H9 (cell line): ENCODE measurements around the gene VPS35L. TPM values are rescaled to one million over a fixed set of nuclear protein-coding genes. Genes with fewer than 3 reads are reported as not detected.

Experiments used
- DNase-seq: peaks from one replicate; pipeline ENCODE4 v3.0.0-alpha.2; 2017
- H2AFZ ChIP-seq: one replicate; pipeline ENCODE4 v1.6.1; 2013; ENCODE audit warnings: mild to moderate bottlenecking, low read length, control low read depth, moderate library complexity
- H2AK5ac ChIP-seq: 2 replicates; pipeline ENCODE4 v1.6.1; 2013; ENCODE audit warnings: low read length, control low read depth, mixed read lengths; ENCODE audit not compliant: insufficient read length
- H2BK120ac ChIP-seq: one replicate; pipeline ENCODE4 v1.6.1; 2013; ENCODE audit warnings: low read depth, mild to moderate bottlenecking, low read length, control low read depth, inconsistent platforms; ENCODE audit not compliant: poor library complexity, severe bottlenecking
- H2BK12ac ChIP-seq: 2 replicates; pipeline ENCODE4 v1.6.1; 2013; ENCODE audit warnings: low read length, control low read depth, mixed read lengths, low read depth; ENCODE audit not compliant: insufficient read length
- H2BK15ac ChIP-seq: 2 replicates; pipeline ENCODE4 v1.6.1; 2013; ENCODE audit warnings: low read depth, low read length, control low read depth
- H2BK20ac ChIP-seq: one replicate; pipeline ENCODE4 v1.6.1; 2013; ENCODE audit warnings: low read depth, mild to moderate bottlenecking, low read length, control low read depth, inconsistent platforms; ENCODE audit not compliant: poor library complexity, severe bottlenecking
- H2BK5ac ChIP-seq: 2 replicates; pipeline ENCODE4 v1.6.1; 2013; ENCODE audit warnings: low read length, control low read depth, mixed read lengths; ENCODE audit not compliant: insufficient read length
- H3K14ac ChIP-seq: 2 replicates; pipeline ENCODE4 v1.6.1; 2013; ENCODE audit warnings: low read length, control low read depth; ENCODE audit not compliant: insufficient read depth
- H3K18ac ChIP-seq: 2 replicates; pipeline ENCODE4 v1.6.1; 2013; ENCODE audit warnings: low read depth, mild to moderate bottlenecking, mixed read lengths, low read length, control low read depth; ENCODE audit not compliant: insufficient read length
- H3K23ac ChIP-seq: 2 replicates; pipeline ENCODE4 v1.6.1; 2013; ENCODE audit warnings: low read length, control low read depth, mixed read lengths, low read depth; ENCODE audit not compliant: insufficient read length
- H3K23me2 ChIP-seq: 2 replicates; pipeline ENCODE4 v1.6.1; 2013; ENCODE audit warnings: low read depth, mild to moderate bottlenecking, mixed read lengths, low read length, control low read depth; ENCODE audit not compliant: insufficient read length, poor library complexity, severe bottlenecking
- H3K27ac ChIP-seq: 2 replicates; pipeline ENCODE4 v1.5.1; 2013; ENCODE audit warnings: low read length, control low read depth, mixed read lengths, low read depth; ENCODE audit not compliant: insufficient read length
- H3K27me3 ChIP-seq: 2 replicates; pipeline ENCODE4 v1.6.1; 2013; ENCODE audit warnings: low read length, control low read depth, inconsistent platforms; ENCODE audit not compliant: insufficient read depth
- H3K4ac ChIP-seq: 2 replicates; pipeline ENCODE4 v1.6.1; 2013; ENCODE audit warnings: low read depth, mild to moderate bottlenecking, control low read depth, inconsistent platforms, low read length, moderate library complexity
- H3K4me1 ChIP-seq: 2 replicates; pipeline ENCODE4 v1.6.1; 2013; ENCODE audit warnings: low read length, control low read depth, inconsistent platforms; ENCODE audit not compliant: insufficient read depth
- H3K4me2 ChIP-seq: 2 replicates; pipeline ENCODE4 v1.6.1; 2013; ENCODE audit warnings: low read length, control low read depth, mixed read lengths; ENCODE audit not compliant: insufficient read length, insufficient read depth
- H3K56ac ChIP-seq: 2 replicates; pipeline ENCODE4 v1.6.1; 2013; ENCODE audit warnings: low read depth, mild to moderate bottlenecking, mixed read lengths, low read length, control low read depth; ENCODE audit not compliant: insufficient read length
- H3K79me1 ChIP-seq: 2 replicates; pipeline ENCODE4 v1.6.1; 2013; ENCODE audit warnings: low read depth, mild to moderate bottlenecking, moderate library complexity, low read length, control low read depth, inconsistent platforms; ENCODE audit not compliant: insufficient read depth, poor library complexity, severe bottlenecking
- H3K79me2 ChIP-seq: 2 replicates; pipeline ENCODE4 v1.6.1; 2013; ENCODE audit warnings: low read length, control low read depth, inconsistent platforms; ENCODE audit not compliant: insufficient read depth
- H3K9ac ChIP-seq: 2 replicates; pipeline ENCODE4 v1.6.1; 2013; ENCODE audit warnings: low read length, control low read depth, mixed read lengths; ENCODE audit not compliant: insufficient read length; ENCODE audit errors: extremely low read depth
- H3K9me3 ChIP-seq: one replicate; pipeline ENCODE4 v1.6.1; 2013; ENCODE audit warnings: low read depth, low read length, inconsistent platforms; ENCODE audit not compliant: control insufficient read depth
- H3T11ph ChIP-seq: one replicate; pipeline ENCODE4 v1.6.1; 2013; ENCODE audit warnings: mild to moderate bottlenecking, low read length, control low read depth, inconsistent platforms
- H4K20me1 ChIP-seq: one replicate; pipeline ENCODE4 v1.6.1; 2013; ENCODE audit not compliant: control insufficient read depth, insufficient read length, insufficient read depth
- H4K5ac ChIP-seq: 2 replicates; pipeline ENCODE4 v1.6.1; 2013; ENCODE audit warnings: low read depth, mild to moderate bottlenecking, mixed read lengths, low read length, control low read depth; ENCODE audit not compliant: insufficient read length
- H4K8ac ChIP-seq: replicated peaks from 2 replicates; pipeline ENCODE4 v1.6.1; 2013; ENCODE audit warnings: low read length, control low read depth, mixed read lengths, low read depth; ENCODE audit not compliant: insufficient read length
- H4K91ac ChIP-seq: 2 replicates; pipeline ENCODE4 v1.6.1; 2013; ENCODE audit warnings: low read depth, mild to moderate bottlenecking, moderate library complexity, mixed read lengths, low read length, control low read depth; ENCODE audit not compliant: insufficient read length
- H3K27ac Mint-ChIP-seq, 3 experiments: 2 replicates in 2 of 3; 3 replicates in 1 of 3; pipeline ENCODE4 v1.8.0; 2020 to 2021; ENCODE audit warnings: mixed read lengths in 3 of 3, mild to moderate bottlenecking in 1 of 3, moderate library complexity in 1 of 3
- H3K27me3 Mint-ChIP-seq: 2 replicates; pipeline ENCODE4 v1.8.0; 2021; ENCODE audit warnings: low read depth, mild to moderate bottlenecking, moderate library complexity, mixed read lengths
- H3K36me3 Mint-ChIP-seq, 3 experiments: 2 replicates in 2 of 3; 3 replicates in 1 of 3; pipeline ENCODE4 v1.8.0; 2020 to 2021; ENCODE audit warnings: low read depth in 3 of 3, mixed read lengths in 3 of 3; ENCODE audit not compliant: insufficient read depth in 1 of 3
- H3K4me1 Mint-ChIP-seq, 2 experiments: 2 replicates each; pipeline ENCODE4 v1.8.0; 2020; ENCODE audit warnings: mixed read lengths in 2 of 2
- H3K4me3 Mint-ChIP-seq, 2 experiments: 2 replicates in 1 of 2; 3 replicates in 1 of 2; pipeline ENCODE4 v1.8.0; 2020 to 2021; ENCODE audit warnings: mild to moderate bottlenecking in 2 of 2, mixed read lengths in 2 of 2, moderate library complexity in 1 of 2
- H3K9me3 Mint-ChIP-seq, 2 experiments: 2 replicates in 1 of 2; 3 replicates in 1 of 2; pipeline ENCODE4 v1.8.0; 2020; ENCODE audit warnings: mild to moderate bottlenecking in 2 of 2, mixed read lengths in 2 of 2, moderate library complexity in 1 of 2
- CTCF ChIP-seq: fragments of 200-600 bp; sonication (generic); conservative IDR thresholded peaks from 3 replicates; pipeline ENCODE4 v1.8.0; 2021; ENCODE audit warnings: antibody characterized with exemption, mild to moderate bottlenecking
- WGBS: extraction: QIAGEN DNeasy Blood & Tissue Kit; methylation state at CpG from one replicate; pipeline ENCODE4 v1.1.7; 2013; ENCODE audit warnings: missing lambda C conversion rate, low lambda C conversion rate, mixed read lengths; ENCODE audit not compliant: insufficient read length; ENCODE audit errors: extremely low coverage; 5-methylcytosine and 5-hydroxymethylcytosine counted together
- total RNA-seq: library from RNA; stranded (reverse); gene quantifications from 2 replicates; pipeline ENCODE4 v1.2.1, GENCODE V29; 2021

Gene VPS35L
- total RNA-seq, 1 experiment from 2014 or later: 58.4 TPM

GRCh38 chr16:19563377-19563776 lies 7.9 kb downstream of the VPS35L start:
- H4K5ac ChIP-seq: no peak overlapping the region
- H3K79me2 ChIP-seq: no peaks in the 10 kb centered on the region
- no peak overlapping the region for H3K9ac ChIP-seq
- H2BK5ac ChIP-seq: no peak overlapping the region
- Mint-ChIP-seq H3K9me3 (peaks cover 6 to 12% of the 10 kb centered on the region in 2 experiments), H3K36me3 (peaks cover 19 to 57% (median 34%) of the 10 kb centered on the region in 3 experiments; a peak in 6 of 7 replicates), H3K4me1 (peaks cover 6 to 9% of the 10 kb centered on the region in 2 experiments), H3K27me3 (no peaks in the 10 kb centered on the region), H3K4me3 (no peak overlapping the region), H3K27ac (no peak overlapping the region)
- H3T11ph ChIP-seq: no peak overlapping the region
- no CpG with 5 or more reads among the region's 4 CpGs for WGBS
- TF ChIP-seq CTCF: no peak
- H2BK12ac ChIP-seq: no peak overlapping the region
- H3K56ac ChIP-seq: no peak overlapping the region
- no peak for DNase-seq
- no peak overlapping the region for H3K14ac ChIP-seq
- H2BK120ac ChIP-seq: no peak overlapping the region
- no peak overlapping the region for H2BK20ac ChIP-seq
- no peak overlapping the region for H3K18ac ChIP-seq
- no peak overlapping the region for H2BK15ac ChIP-seq
- no peak overlapping the region for H3K4ac ChIP-seq
- H4K91ac ChIP-seq: no peak overlapping the region
- no peak overlapping the region for H3K23ac ChIP-seq
- no peak overlapping the region for H2AK5ac ChIP-seq
- no peaks in the 10 kb centered on the region for H3K23me2 ChIP-seq
- no peaks in the 10 kb centered on the region for H4K20me1 ChIP-seq
- no peak overlapping the region for H4K8ac ChIP-seq
- H3K4me1 ChIP-seq: no peaks in the 10 kb centered on the region
- no peak overlapping the region for H3K4me2 ChIP-seq
- H3K27me3 ChIP-seq: no peaks in the 10 kb centered on the region
- no peak overlapping the region for H2AFZ ChIP-seq
- H3K27ac ChIP-seq: no peak overlapping the region
- peaks cover 6% of the 10 kb centered on the region for H3K79me1 ChIP-seq
- H3K9me3 ChIP-seq: no peaks in the 10 kb centered on the region
